ENCODE measurements around the gene SLFN11.
"Not testable (repeated sequence)": the region's sequence is repeated elsewhere in the genome, so short reads cannot be mapped to it uniquely, and the experiment has no call there.

SLFN11 gene, protein sequence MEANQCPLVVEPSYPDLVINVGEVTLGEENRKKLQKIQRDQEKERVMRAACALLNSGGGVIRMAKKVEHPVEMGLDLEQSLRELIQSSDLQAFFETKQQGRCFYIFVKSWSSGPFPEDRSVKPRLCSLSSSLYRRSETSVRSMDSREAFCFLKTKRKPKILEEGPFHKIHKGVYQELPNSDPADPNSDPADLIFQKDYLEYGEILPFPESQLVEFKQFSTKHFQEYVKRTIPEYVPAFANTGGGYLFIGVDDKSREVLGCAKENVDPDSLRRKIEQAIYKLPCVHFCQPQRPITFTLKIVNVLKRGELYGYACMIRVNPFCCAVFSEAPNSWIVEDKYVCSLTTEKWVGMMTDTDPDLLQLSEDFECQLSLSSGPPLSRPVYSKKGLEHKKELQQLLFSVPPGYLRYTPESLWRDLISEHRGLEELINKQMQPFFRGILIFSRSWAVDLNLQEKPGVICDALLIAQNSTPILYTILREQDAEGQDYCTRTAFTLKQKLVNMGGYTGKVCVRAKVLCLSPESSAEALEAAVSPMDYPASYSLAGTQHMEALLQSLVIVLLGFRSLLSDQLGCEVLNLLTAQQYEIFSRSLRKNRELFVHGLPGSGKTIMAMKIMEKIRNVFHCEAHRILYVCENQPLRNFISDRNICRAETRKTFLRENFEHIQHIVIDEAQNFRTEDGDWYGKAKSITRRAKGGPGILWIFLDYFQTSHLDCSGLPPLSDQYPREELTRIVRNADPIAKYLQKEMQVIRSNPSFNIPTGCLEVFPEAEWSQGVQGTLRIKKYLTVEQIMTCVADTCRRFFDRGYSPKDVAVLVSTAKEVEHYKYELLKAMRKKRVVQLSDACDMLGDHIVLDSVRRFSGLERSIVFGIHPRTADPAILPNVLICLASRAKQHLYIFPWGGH

GRCh38 chr17:35373534-35373983, at the start of gene SLFN11:
SLFN11 (minus strand) TSS chr17:35373621; CDS start chr17:35363807, 9,814 bp downstream.
- DNase-seq (ENCODE audit: low read depth): peak; percentile 76

DNA sequence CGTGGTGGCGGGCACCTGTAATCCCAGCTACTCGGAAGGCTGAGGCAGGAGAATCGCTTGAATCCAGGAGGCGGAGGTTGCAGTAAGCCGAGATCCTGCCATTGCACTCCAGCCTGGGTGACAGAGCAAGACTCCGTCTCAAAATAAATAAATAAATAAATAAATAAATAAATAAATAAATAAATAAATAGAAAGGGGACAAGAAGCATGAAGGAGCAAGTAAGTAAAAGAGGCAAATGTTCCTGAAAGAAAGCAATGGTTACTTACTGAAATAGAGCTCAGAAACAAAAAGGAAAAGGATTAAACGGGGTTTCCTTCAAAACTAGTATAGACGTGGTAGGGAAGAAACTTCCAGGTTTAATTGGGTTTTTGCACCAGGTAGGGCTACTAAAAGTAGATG, 47.6 kb upstream of the SLFN11 start:
- DNase-seq (ENCODE audit: low read depth): not testable (repeated sequence)

DNA sequence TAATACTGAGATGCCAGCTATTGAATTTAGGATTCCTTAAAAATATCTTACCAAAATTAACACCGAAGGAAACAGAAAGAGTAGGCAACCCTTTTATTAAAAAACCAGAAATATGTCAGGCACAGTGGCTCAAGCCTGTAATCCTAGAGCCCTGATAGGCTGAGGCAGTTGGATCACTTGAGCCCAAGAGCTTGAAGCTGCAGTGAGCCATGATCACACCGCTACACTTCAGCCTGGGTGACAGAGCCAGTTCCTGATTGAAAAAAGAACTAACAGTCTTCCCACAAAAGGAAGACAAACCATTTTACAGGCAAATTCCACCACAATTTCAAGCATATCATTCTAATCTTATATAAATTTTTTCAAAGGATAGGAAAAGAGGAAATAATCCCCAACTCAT, 43.2 kb upstream of the SLFN11 start:
- no peak for DNase-seq (ENCODE audit: low read depth)

DNA sequence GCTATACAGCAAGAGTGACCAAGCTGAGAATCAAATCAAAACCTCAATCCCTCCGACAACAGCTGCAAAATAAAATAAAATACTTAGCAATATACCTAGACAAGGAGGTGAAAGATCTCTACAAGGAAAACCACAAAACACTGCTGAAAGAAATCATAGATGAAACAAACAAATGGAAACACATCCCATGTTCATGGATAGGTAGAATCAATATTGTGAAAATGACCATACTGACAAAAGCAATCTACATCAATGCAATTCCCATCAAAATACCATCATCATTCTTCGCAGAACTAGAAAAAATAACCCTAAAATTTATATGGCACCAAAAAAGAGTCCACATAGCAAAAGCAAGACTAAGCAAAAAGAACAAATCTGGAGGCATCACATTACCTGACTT, 41.3 kb upstream of the SLFN11 start:
- not testable (repeated sequence) for DNase-seq (ENCODE audit: low read depth)

GRCh38 chr17:35414247-35414646, 40.8 kb upstream of the SLFN11 start:
- DNase-seq (ENCODE audit: low read depth): no peak

DNA sequence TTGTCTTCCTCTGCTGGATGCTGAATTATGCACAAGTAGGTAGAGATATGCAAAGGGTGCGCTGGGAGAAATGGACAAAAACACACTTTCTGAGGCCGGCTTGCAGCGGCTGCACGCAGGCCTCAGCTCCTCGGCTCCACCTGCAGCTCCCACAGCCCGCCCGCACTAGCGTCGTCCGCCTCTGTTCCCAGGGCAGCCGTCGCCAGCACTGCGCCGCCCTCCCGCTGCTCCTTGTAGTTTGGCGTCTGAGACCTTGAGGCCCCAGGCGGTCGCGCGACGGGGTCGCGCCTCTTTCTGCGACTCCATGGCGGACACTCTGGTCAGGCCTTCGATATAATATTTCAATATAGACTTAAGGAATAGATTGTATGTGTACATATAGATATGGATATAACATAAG, 34.1 kb upstream of the SLFN11 start:
- DNase-seq (ENCODE audit: low read depth): no peak

GRCh38 chr17:35406568-35406967, 33.1 kb upstream of the SLFN11 start:
- DNase-seq (ENCODE audit: low read depth): no peak

DNA sequence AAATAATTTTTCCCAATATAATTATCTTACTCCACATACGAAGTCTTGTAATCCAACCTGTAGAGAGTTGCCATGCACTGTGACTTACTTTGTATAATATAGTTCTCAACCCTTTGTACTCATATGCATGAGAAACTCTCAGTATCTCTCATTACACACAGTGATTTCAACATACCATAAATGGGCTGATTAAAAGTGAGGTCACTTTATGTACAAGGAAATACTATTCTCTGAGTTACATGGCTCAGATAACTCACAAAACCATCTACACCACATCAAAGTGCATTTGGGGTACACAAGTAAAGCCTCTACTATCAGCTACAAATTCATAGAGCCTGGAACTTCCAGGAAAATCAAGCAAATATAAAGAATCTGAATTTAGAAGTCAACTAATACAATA, 30.9 kb upstream of the SLFN11 start:
- DNase-seq (ENCODE audit: low read depth): no peak

DNA sequence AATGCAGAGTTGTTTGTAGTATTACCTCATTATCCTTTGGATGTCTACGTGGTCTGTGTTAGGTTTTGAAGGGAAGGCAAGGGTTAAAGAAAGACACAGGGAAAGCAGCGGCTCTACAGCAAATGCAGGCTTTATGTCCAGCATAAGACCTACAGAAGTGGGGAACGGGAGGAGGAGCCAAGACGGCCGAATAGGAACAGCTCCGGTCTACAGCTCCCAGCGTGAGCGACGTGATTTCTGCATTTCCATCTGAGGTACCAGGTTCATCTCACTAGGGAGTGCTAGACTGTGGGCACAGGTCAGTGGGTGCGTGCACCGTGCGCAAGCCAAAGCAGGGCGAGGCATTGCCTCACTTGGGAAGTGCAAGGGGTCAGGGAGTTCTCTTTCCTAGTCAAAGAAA, 20.4 kb upstream of the SLFN11 start:
- not testable (repeated sequence) for DNase-seq (ENCODE audit: low read depth)

GRCh38 chr17:35390663-35391062, 17.2 kb upstream of the SLFN11 start:
- DNase-seq (ENCODE audit: low read depth): no peak

GRCh38 chr17:35390156-35390555, 16.7 kb upstream of the SLFN11 start:
- no peak for DNase-seq (ENCODE audit: low read depth)

DNA sequence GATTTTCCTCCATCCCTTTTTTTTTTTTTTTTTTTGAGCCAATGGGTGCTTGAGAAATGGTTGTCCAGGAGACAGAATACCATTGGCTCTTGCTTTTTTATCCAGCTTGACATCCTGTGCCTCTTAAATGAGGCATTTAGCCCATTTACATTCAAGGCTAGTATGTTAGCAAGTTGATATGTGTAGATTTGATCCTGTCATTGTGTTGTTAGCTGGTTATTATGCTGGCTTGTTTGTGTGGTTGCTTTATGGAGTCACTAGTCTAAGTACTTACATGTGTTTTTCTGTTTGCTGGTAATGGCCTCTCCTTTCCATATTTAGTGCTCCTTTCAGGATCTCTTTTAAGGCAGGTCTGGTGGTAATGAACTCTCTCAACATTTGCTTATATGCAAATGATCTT, 14.1 kb upstream of the SLFN11 start:
- DNase-seq (ENCODE audit: low read depth): no peak

DNA sequence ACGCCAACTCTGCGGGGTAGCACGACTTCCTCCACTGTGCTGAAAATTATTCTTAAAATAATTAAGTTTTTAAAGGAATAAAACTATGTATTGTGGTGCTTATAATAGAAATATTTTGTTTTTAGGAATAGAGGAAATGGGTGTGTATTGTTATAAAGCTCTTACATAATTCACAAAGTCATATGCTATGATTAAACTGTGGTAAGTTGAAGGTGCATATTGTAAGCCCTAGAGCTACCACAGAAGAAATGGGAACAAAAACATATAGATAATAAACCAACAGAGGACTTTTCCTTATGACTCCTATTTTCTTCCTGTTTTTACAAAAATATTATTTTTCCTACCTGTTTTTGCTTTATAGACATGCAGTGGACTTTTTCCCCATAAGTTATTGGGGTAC, 4.3 kb upstream of the SLFN11 start:
- no peak for DNase-seq (ENCODE audit: low read depth)

- DNase-seq (ENCODE audit: low read depth): no peak
Observed at GRCh38 chr17:35377068-35377467, 3.6 kb upstream of the SLFN11 start.

DNA sequence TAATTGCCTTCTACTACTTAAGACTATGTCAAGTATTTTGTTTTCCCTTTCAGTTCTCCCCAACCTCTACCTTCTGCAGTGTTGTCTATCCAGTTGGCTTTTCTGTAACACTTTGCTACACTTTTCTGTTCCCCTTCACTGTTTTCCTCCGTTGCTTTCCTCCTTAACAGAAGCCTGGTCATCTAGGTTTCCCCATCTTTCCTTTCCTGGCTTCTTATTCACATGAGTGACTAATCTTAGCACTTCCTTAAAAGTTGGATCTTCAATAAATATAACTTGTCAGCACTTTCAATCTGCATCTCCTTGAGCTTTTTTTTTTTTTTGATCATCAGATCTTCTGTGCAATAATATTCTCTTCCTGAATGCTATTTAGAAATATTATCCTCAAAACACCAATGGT, 2.8 kb upstream of the SLFN11 start:
- DNase-seq (ENCODE audit: low read depth): no peak

- DNase-seq (ENCODE audit: low read depth): no peak
Observed at GRCh38 chr17:35374766-35375344, 1.4 kb upstream of the SLFN11 start.

- DNase-seq (ENCODE audit: low read depth): peak; percentile 6
Observed at GRCh38 chr17:35373984-35374765, 754 bp upstream of the SLFN11 start.

DNA sequence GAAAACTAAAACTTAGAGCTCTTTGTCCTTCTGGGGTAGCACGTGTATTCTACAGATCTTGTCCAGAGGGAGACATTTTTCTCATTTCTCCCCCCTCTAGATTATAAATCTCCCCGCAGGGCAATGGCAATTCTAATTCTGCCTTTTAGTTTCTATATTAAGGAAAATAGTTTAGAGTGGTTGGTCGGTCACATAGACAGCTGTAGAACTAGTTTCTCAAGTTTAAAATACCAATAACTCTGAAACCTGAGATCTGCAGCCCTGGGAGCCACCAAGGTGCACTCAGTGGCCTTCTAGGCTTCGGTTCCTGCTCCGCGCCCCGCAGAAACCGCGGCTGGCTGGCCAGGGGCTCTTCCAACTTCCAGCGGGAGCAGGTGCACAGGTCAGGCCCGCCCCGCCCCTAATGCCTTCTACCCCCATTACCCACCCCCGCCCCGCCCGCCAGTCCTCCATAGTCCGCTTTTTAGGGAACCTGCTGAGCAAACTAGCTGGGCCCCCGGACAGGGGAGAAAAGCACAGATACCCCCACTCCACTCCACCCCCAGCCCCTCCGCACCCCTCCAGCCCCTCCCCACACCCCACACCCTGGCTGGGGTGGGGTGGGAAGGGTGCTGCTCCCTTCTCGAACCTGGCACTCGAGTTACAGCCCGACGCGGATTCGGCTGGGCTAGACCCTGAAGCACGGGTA, 431 bp downstream of the SLFN11 start:
- no peak for DNase-seq (ENCODE audit: low read depth)

DNA sequence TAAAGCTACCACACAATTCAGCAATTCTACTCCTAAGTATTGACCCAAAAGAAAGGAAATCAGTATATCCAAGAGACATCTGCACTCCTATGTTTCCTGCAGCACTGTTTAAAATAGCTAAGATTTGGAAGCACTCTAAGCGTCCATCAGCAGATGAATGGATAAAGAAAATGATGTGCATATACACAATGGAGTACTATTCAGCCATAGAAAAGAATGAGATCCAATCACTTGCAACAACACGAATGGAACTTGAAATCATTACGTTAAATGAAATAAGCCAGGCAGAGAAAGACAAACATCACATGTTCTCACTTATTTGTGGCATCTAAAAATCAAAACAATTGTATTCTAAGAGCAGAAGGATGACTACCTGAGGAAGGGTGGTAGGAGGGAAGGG, 1.5 kb downstream of the SLFN11 start:
- DNase-seq (ENCODE audit: low read depth): no peak

DNA sequence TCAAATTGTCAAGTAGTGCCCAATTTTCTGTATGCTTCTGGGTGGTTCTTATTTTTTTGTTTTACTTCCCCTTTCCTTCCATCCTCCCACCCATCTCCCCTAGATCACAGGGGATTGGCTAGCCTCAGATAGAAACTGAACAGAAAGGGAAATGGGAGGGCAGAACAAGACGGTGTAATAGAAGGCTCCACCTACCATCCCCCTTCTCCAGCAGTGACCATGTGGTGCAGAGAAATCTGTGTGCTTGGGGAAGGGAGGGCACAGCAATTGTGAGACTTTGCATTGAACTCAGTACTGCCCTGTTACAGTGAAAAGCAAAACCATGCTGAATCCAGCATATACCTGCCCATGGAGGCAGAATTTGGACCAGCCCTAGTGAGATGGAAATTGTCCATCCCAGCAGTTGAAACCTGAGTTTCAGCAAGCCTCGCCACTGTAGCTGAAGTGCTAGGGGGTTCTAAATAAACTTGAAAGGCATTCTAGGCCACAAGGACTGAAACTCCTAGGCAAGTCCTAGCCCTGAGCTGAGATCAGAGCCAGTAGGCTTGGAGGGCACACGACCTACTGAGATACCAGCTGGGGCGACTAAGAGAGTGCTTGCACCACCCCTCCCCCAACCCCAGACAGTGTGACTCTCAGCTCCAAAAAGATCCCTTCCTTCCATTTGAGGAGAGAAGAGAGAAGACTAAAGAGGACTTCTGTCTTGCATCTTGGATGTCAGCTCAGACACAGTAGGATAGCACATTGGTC, 5.2 kb downstream of the SLFN11 start:
- no peak for DNase-seq (ENCODE audit: low read depth)

DNA sequence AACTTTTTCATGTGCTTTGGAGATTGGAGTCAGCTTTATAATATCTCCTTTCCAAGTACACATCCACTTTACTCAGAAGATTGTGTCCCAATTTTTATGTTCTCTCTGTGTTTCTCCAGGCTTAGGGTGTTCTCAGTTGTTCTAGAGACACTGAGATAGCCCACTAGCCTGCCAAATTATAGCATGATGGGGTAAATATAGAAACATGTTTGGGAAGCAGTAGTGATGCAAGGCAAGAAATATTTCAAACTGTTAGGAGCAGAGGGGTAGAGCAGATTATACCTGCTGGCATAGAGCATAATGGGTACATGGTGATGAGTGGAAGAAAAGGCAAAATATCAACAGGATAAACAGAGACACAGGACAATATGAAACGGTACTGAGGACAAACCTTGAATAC, 12.4 kb downstream of the SLFN11 start:
- DNase-seq (ENCODE audit: low read depth): no peak
